ENCODE measurements around the gene GNA12. TPM values are rescaled to one million over a fixed set of nuclear protein-coding genes. Genes with fewer than 3 reads are reported as not detected.

Gene GNA12
- total RNA-seq, 1 experiment from 2014 or later: 63.8 TPM

DNA sequence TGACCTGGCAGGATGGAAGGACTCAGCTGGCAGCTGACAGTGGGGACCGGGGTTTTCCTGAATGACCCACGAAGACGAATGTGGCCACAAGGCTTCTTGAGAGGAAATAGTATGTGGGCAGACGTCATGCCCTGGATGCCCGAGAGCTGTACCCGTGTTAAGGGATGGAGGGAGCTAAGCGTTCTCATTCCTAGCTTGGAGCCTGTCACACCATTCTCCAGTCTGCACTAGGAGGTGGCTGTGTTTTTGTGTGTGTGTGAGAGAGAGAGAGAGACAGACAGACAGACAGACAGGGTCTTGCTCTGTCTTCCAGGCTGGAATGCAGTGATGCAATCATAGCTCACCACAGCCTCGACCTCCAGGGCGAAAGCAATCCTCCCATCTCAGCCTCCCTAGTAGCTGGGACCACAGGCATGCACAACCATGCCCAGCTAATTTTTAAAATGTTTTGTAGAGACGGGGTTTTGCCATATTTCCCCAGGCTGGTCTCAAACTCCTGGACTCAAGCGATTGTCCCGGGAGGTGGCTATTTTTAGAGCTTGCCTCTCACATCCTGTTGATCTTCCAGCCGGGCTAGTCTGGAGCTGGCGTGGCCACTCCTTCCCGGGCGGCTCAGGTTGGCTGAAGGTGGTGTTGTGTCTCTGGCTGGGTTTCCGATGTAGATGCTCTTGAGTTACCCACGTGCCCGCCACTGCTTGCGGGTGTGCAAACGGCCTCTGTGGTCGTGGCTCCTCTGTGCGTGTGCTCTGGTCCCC, 154.0 kb downstream of the GNA12 start:
- Histone ChIP-seq H3K9me3 (no peaks in the 10 kb centered on the region), H3K36me3 (ENCODE audit: control insufficient read depth, insufficient read depth, low read length) (no peaks in the 10 kb centered on the region), H3K27me3 (replicated peaks; ENCODE audit: control insufficient read depth, insufficient read depth, low read length) (no peaks in the 10 kb centered on the region), H3K4me3 (ENCODE audit: low read depth, low read length) (no peak overlapping the region), H3K4me1 (no peaks in the 10 kb centered on the region)
- H3K9me3 Mint-ChIP-seq (ENCODE audit: unreplicated experiment): no peaks in the 10 kb centered on the region
- intact Hi-C loops (cut with micrococcal nuclease; ENCODE audit: unreplicated experiment): no loop called here
- H3K4me1 Mint-ChIP-seq (ENCODE audit: low read depth, unreplicated experiment): no peaks in the 10 kb centered on the region
- ChIA-PET CTCF (interaction anchor here (0.7 kb wide), 2 partner anchors 9 to 29 kb away, joined by 3 to 4 read pairs; no protein-coding TSS in a partner anchor), POLR2A (no interaction called here)
- no peaks in the 10 kb centered on the region for H3K36me3 Mint-ChIP-seq (ENCODE audit: insufficient read depth, unreplicated experiment)
- no peak overlapping the region for H3K4me3 Mint-ChIP-seq (ENCODE audit: unreplicated experiment)
- no peaks in the 10 kb centered on the region for H3K27me3 Mint-ChIP-seq (ENCODE audit: insufficient read depth, unreplicated experiment)
- no peak for DNase-seq
- no TSS peak for BruUV-seq (replicated peaks)
- no peak overlapping the region for H3K27ac Mint-ChIP-seq (ENCODE audit: unreplicated experiment)
- TF ChIP-seq, protein P1, sequence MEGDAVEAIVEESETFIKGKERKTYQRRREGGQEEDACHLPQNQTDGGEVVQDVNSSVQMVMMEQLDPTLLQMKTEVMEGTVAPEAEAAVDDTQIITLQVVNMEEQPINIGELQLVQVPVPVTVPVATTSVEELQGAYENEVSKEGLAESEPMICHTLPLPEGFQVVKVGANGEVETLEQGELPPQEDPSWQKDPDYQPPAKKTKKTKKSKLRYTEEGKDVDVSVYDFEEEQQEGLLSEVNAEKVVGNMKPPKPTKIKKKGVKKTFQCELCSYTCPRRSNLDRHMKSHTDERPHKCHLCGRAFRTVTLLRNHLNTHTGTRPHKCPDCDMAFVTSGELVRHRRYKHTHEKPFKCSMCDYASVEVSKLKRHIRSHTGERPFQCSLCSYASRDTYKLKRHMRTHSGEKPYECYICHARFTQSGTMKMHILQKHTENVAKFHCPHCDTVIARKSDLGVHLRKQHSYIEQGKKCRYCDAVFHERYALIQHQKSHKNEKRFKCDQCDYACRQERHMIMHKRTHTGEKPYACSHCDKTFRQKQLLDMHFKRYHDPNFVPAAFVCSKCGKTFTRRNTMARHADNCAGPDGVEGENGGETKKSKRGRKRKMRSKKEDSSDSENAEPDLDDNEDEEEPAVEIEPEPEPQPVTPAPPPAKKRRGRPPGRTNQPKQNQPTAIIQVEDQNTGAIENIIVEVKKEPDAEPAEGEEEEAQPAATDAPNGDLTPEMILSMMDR (IDR thresholded peaks at IDR 0.05; ENCODE audit: insufficient read depth in 1 of 2, low read depth in 1 of 2, low read length in 1 of 2, severe bottlenecking in 1 of 2, unreplicated experiment in 1 of 2): no peak

DNA sequence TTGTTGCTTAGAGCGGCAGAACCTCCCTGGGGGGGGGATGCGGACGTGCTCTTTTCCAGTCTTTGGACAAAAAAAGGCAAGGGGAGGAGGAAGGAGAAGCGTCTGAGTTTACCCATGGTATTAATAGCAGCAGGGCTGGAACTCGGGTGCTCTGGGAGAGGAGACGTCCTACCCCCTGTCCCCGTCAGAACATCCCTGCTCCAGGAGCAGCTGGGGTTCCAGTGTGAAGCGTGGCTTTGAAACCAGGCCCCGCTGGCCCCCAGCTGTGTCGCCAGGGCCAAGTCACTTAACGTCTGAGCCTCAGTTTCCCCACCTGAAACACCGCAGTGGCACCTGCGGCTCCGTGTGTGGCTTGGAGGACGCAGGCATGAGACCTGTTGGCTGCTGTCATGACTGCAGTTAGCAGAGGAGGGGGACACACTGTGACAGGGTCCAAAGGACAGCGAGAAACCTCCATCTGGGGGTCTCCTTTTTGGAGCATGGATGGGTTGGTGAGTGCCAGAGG, 154.7 kb downstream of the GNA12 start:
- intact Hi-C loops (cut with micrococcal nuclease; ENCODE audit: unreplicated experiment): no loop called here
- H3K27ac Mint-ChIP-seq (ENCODE audit: unreplicated experiment): no peak overlapping the region
- no peak for DNase-seq
- H3K36me3 Mint-ChIP-seq (ENCODE audit: insufficient read depth, unreplicated experiment): no peaks in the 10 kb centered on the region
- H3K9me3 Mint-ChIP-seq (ENCODE audit: unreplicated experiment): no peaks in the 10 kb centered on the region
- POLR2A ChIA-PET: no interaction called here
- H3K9me3 ChIP-seq: no peaks in the 10 kb centered on the region
- no peaks in the 10 kb centered on the region for H3K4me1 ChIP-seq
- no peak overlapping the region for H3K4me3 Mint-ChIP-seq (ENCODE audit: unreplicated experiment)
- H3K4me1 Mint-ChIP-seq (ENCODE audit: low read depth, unreplicated experiment): no peaks in the 10 kb centered on the region
- CTCF ChIA-PET: interaction anchor here (0.6 kb wide), 1 partner anchor 113 kb away, joined by 11 read pairs; no protein-coding TSS in a partner anchor
- no peak overlapping the region for H3K4me3 ChIP-seq (ENCODE audit: low read depth, low read length)
- H3K27me3 ChIP-seq (replicated peaks; ENCODE audit: control insufficient read depth, insufficient read depth, low read length): no peaks in the 10 kb centered on the region
- H3K36me3 ChIP-seq (ENCODE audit: control insufficient read depth, insufficient read depth, low read length): no peaks in the 10 kb centered on the region
- TF ChIP-seq, protein P1 (IDR thresholded peaks at IDR 0.05; ENCODE audit: insufficient read depth in 1 of 2, low read depth in 1 of 2, low read length in 1 of 2, severe bottlenecking in 1 of 2, unreplicated experiment in 1 of 2): no peak
- H3K27me3 Mint-ChIP-seq (ENCODE audit: insufficient read depth, unreplicated experiment): no peaks in the 10 kb centered on the region
- BruUV-seq (replicated peaks): no TSS peak

DNA sequence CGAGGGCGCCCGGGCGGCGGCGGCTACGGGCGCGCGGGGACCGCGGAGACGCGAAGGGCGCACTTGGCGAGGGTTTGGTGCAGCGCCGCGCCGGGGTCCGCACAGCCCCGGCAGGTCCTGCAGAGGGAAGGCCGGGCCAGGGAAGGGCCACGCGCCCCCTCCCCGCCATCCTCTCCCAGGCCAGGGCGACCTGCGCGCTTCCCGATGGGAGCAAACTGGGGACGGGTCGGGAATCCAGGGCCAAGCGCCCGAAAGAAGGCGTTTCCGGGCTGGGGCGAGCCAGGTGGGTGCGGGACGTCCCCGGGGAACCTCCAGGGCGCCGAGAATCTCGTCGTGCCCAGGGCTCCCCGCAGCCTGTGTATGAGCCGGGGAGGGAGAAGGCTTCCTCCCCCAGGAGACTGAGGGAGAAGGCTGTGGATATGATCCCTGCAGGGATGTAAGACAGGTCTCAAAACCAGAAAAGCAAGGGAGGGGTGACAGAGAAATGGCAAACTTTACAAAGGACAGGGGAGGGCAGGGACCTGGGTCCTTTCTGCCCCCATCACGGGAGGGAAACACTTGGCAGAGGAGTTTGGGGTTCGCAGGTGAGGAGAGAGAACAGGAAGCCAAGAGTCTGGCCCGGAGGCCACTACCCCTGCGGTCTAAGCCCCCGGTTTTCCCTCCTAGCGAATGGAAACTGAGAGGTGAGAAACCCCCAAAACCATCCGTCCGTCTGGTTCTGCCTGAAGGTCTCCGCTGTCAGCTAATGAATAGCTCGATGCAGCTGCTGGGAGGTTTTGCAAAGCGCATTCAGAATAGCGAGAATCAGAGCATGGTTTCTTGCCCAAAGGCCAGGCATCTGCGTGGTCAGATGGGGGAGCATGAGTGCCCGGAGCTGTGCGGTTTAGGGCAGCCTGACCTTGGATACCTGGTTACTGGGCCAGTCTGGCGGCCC, 155.4 kb downstream of the GNA12 start:
- H3K36me3 Mint-ChIP-seq (ENCODE audit: insufficient read depth, unreplicated experiment): no peaks in the 10 kb centered on the region
- H3K4me1 Mint-ChIP-seq (ENCODE audit: low read depth, unreplicated experiment): no peaks in the 10 kb centered on the region
- H3K36me3 ChIP-seq (ENCODE audit: control insufficient read depth, insufficient read depth, low read length): no peaks in the 10 kb centered on the region
- H3K27me3 Mint-ChIP-seq (ENCODE audit: insufficient read depth, unreplicated experiment): no peaks in the 10 kb centered on the region
- H3K27me3 ChIP-seq (replicated peaks; ENCODE audit: control insufficient read depth, insufficient read depth, low read length): no peaks in the 10 kb centered on the region
- intact Hi-C loops (cut with micrococcal nuclease; ENCODE audit: unreplicated experiment): no loop called here
- TF ChIP-seq, protein P1 (IDR thresholded peaks at IDR 0.05; ENCODE audit: insufficient read depth in 1 of 2, low read depth in 1 of 2, low read length in 1 of 2, severe bottlenecking in 1 of 2, unreplicated experiment in 1 of 2): no peak
- H3K9me3 Mint-ChIP-seq (ENCODE audit: unreplicated experiment): no peaks in the 10 kb centered on the region
- no peak overlapping the region for H3K4me3 Mint-ChIP-seq (ENCODE audit: unreplicated experiment)
- POLR2A ChIA-PET: no interaction called here
- H3K27ac Mint-ChIP-seq (ENCODE audit: unreplicated experiment): no peak overlapping the region
- no peaks in the 10 kb centered on the region for H3K9me3 ChIP-seq
- DNase-seq: no peak
- no TSS peak for BruUV-seq (replicated peaks)
- H3K4me3 ChIP-seq (ENCODE audit: low read depth, low read length): no peak overlapping the region
- CTCF ChIA-PET: interaction anchor here (0.6 kb wide), 1 partner anchor 114 kb away, joined by 11 read pairs; no protein-coding TSS in a partner anchor
- no peaks in the 10 kb centered on the region for H3K4me1 ChIP-seq
